ENCODE data around the gene DDX19B.
"Not testable (repeated sequence)": the region's sequence is repeated elsewhere in the genome, so short reads cannot be mapped to it uniquely, and the experiment has no call there.

DDX19B gene

GRCh38 chr16:70267516-70267915 lies 31.5 kb upstream of the DDX19B start:
- Mint-ChIP-seq H3K4me1 (no peaks in the 10 kb centered on the region), H3K36me3 (peaks cover 100% of the 10 kb centered on the region), H3K27ac (no peak overlapping the region), H3K9me3 (no peaks in the 10 kb centered on the region), H3K4me3 (no peak overlapping the region)
- DNase-seq (ENCODE audit: low spot score in 2 of 2) = no peak
- ATAC-seq = no peak

GRCh38 chr16:70267922-70268321 lies 31.1 kb upstream of the DDX19B start:
- not testable (repeated sequence) for H3K4me3 Mint-ChIP-seq; H3K9me3 Mint-ChIP-seq; H3K4me1 Mint-ChIP-seq; ATAC-seq; DNase-seq (ENCODE audit: low spot score in 2 of 2); H3K27ac Mint-ChIP-seq
- H3K36me3 Mint-ChIP-seq = peaks cover 100% of the 10 kb centered on the region

GRCh38 chr16:70269471-70269870 lies 29.5 kb upstream of the DDX19B start:
- no peak overlapping the region for H3K27ac Mint-ChIP-seq
- ATAC-seq = no peak
- no peak for DNase-seq (ENCODE audit: low spot score in 2 of 2)
- H3K4me3 Mint-ChIP-seq = no peak overlapping the region
- peaks cover 100% of the 10 kb centered on the region for H3K36me3 Mint-ChIP-seq
- no peaks in the 10 kb centered on the region for H3K9me3 Mint-ChIP-seq
- no peaks in the 10 kb centered on the region for H3K4me1 Mint-ChIP-seq

GRCh38 chr16:70270176-70270575 lies 28.8 kb upstream of the DDX19B start:
- ATAC-seq (no peak), DNase-seq (ENCODE audit: low spot score in 2 of 2) (no peak)
- Mint-ChIP-seq H3K27ac (no peak overlapping the region), H3K9me3 (no peaks in the 10 kb centered on the region), H3K4me3 (no peak overlapping the region), H3K36me3 (peaks cover 100% of the 10 kb centered on the region), H3K4me1 (no peaks in the 10 kb centered on the region)

GRCh38 chr16:70271696-70272095 lies 27.3 kb upstream of the DDX19B start:
- H3K4me3 Mint-ChIP-seq = no peak overlapping the region
- H3K36me3 Mint-ChIP-seq = peaks cover 100% of the 10 kb centered on the region
- ATAC-seq = no peak
- no peaks in the 10 kb centered on the region for H3K9me3 Mint-ChIP-seq
- DNase-seq (ENCODE audit: low spot score in 2 of 2) = no peak
- no peaks in the 10 kb centered on the region for H3K4me1 Mint-ChIP-seq
- H3K27ac Mint-ChIP-seq = no peak overlapping the region

- H3K4me1 Mint-ChIP-seq = no peaks in the 10 kb centered on the region
- no peak for ATAC-seq
- no peaks in the 10 kb centered on the region for H3K9me3 Mint-ChIP-seq
- no peak overlapping the region for H3K4me3 Mint-ChIP-seq
- peaks cover 100% of the 10 kb centered on the region for H3K36me3 Mint-ChIP-seq
- no peak overlapping the region for H3K27ac Mint-ChIP-seq
- no peak for DNase-seq (ENCODE audit: low spot score in 2 of 2)
Measured at GRCh38 chr16:70276392-70276791, 22.6 kb upstream of the DDX19B start.

GRCh38 chr16:70287304-70287971 lies 11.5 kb upstream of the DDX19B start:
- not testable (repeated sequence) for ATAC-seq
- H3K36me3 Mint-ChIP-seq = peaks cover 66% of the 10 kb centered on the region

GRCh38 chr16:70289229-70290094 lies 9.5 kb upstream of the DDX19B start, which contains the start of gene AARS1:
TSS of gene AARS1 (minus strand) at chr16:70289506. CDS start at chr16:70282763, 6,743 bp downstream.
- H3K36me3 Mint-ChIP-seq = peaks cover 46% of the 10 kb centered on the region
- DNase-seq (ENCODE audit: low spot score in 2 of 2) (peak; percentile 84 to 97), ATAC-seq (peak; percentile 99)
- H3K4me3 Mint-ChIP-seq = peak within 1 kb of the TSS; percentile 96
- peak within 1 kb of the TSS; percentile 99 for H3K27ac Mint-ChIP-seq
- no peaks in the 10 kb centered on the region for H3K9me3 Mint-ChIP-seq
- H3K4me1 Mint-ChIP-seq = peaks cover 7% of the 10 kb centered on the region

More at GRCh38 chr16:70287304-70287971, 11.5 kb upstream of the DDX19B start:
- not testable (repeated sequence) for DNase-seq (ENCODE audit: low spot score in 2 of 2); H3K9me3 Mint-ChIP-seq
- Mint-ChIP-seq H3K27ac (peak overlapping the region; percentile 99), H3K4me3 (peak overlapping the region; percentile 96), H3K4me1 (peaks cover 18% of the 10 kb centered on the region)

- Mint-ChIP-seq H3K4me3 (no peak overlapping the region), H3K27ac (no peak overlapping the region)
Measured at GRCh38 chr16:70290949-70291519, 8.0 kb upstream of the DDX19B start.

GRCh38 chr16:70292148-70292547 lies 6.8 kb upstream of the DDX19B start:
- not testable (repeated sequence) for ATAC-seq; DNase-seq (ENCODE audit: low spot score in 2 of 2); H3K27ac Mint-ChIP-seq; H3K4me3 Mint-ChIP-seq; H3K9me3 Mint-ChIP-seq; H3K4me1 Mint-ChIP-seq
- H3K36me3 Mint-ChIP-seq = peaks cover 21% of the 10 kb centered on the region

More at GRCh38 chr16:70290949-70291519, 8.0 kb upstream of the DDX19B start:
- Mint-ChIP-seq H3K4me1 (peaks cover 7% of the 10 kb centered on the region), H3K36me3 (peaks cover 30% of the 10 kb centered on the region), H3K9me3 (no peaks in the 10 kb centered on the region)
- no peak for DNase-seq (ENCODE audit: low spot score in 2 of 2)
- ATAC-seq = no peak

- H3K27ac Mint-ChIP-seq = no peak overlapping the region
- ATAC-seq = no peak
- H3K9me3 Mint-ChIP-seq = no peaks in the 10 kb centered on the region
- DNase-seq (ENCODE audit: low spot score in 2 of 2) = no peak
- H3K4me1 Mint-ChIP-seq = peaks cover 8% of the 10 kb centered on the region
- peaks cover 10% of the 10 kb centered on the region for H3K36me3 Mint-ChIP-seq
- no peak overlapping the region for H3K4me3 Mint-ChIP-seq
Measured at GRCh38 chr16:70294385-70295025, 4.5 kb upstream of the DDX19B start.

GRCh38 chr16:70295634-70296033 lies 3.4 kb upstream of the DDX19B start:
- Mint-ChIP-seq H3K27ac (no peak overlapping the region), H3K4me3 (no peak overlapping the region), H3K4me1 (peaks cover 19% of the 10 kb centered on the region), H3K36me3 (peaks cover 13% of the 10 kb centered on the region), H3K9me3 (no peaks in the 10 kb centered on the region)
- no peak for DNase-seq (ENCODE audit: low spot score in 2 of 2)
- ATAC-seq = no peak

GRCh38 chr16:70301121-70301520 lies 2.1 kb downstream of the DDX19B start:
- Mint-ChIP-seq H3K36me3 (peaks cover 54% of the 10 kb centered on the region), H3K27ac (peak overlapping the region; percentile 50), H3K9me3 (peaks cover 10% of the 10 kb centered on the region), H3K4me1 (peaks cover 47% of the 10 kb centered on the region), H3K4me3 (peak overlapping the region; percentile 87)
- no peak for ATAC-seq
- no peak for DNase-seq (ENCODE audit: low spot score in 2 of 2)

GRCh38 chr16:70302745-70303144 lies 3.8 kb downstream of the DDX19B start:
- H3K36me3 Mint-ChIP-seq = peaks cover 54% of the 10 kb centered on the region
- H3K27ac Mint-ChIP-seq = peak overlapping the region; percentile 40
- H3K4me1 Mint-ChIP-seq = peaks cover 47% of the 10 kb centered on the region
- no peak for ATAC-seq
- no peak for DNase-seq (ENCODE audit: low spot score in 2 of 2)
- H3K4me3 Mint-ChIP-seq = no peak overlapping the region
- peaks cover 10% of the 10 kb centered on the region for H3K9me3 Mint-ChIP-seq

- Mint-ChIP-seq H3K4me3 (no peak overlapping the region), H3K36me3 (peaks cover 55% of the 10 kb centered on the region), H3K4me1 (peaks cover 35% of the 10 kb centered on the region), H3K9me3 (peaks cover 10% of the 10 kb centered on the region), H3K27ac (peak overlapping the region; percentile 5)
- no peak for DNase-seq (ENCODE audit: low spot score in 2 of 2)
- ATAC-seq = peak; percentile 60
Measured at GRCh38 chr16:70304892-70305448, 6.0 kb downstream of the DDX19B start.

All from stimulated activated effector memory CD8-positive, alpha-beta T cell treated with anti-CD3 and anti-CD28 coated beads, Interleukin-12 subunit alpha, Interleukin-12 subunit beta, amount 100 ng/mL, for 72 hours (primary cell).